ENCODE measurements around the gene ISLR.
"Not testable (repeated sequence)": the region's sequence is repeated elsewhere in the genome, so short reads cannot be mapped to it uniquely, and the experiment has no call there.

Gene ISLR

DNA sequence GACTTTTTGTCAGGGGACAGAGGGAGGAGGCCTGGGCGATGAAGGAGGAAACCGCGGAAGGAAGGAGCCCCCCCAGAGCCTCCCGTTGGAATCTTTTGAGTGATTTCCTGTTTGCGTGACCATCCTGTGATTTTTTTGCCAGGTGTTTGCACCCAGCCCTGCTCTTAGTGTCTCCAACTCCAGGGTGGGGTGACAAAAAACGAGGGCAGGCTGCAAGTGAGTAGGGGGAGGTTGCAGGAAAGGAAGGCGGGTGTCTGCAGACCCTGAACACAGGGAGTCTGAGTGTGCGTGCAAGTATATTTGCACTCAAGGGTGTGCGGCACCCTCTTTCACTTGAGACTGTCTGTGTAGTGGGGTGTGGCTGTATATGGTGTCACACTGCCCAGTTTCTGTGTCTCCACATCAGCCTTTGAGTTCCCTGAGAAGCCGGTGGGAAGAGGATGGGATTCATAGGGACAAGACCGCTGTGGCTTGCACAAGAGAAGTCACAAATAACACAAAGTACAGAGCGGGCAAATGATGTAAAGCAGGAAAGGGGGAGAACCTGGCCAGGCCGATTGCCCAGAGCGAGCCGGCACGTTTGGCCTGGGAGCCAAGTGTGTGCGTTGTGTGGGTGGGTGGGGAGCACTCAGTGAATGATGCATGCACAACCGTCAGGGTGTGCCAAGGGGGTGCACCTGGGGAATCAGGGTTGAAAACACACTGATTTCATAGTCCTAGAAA lies 36.5 kb upstream of the ISLR start:
- DNase-seq (ENCODE audit: low spot score) = no peak

DNA sequence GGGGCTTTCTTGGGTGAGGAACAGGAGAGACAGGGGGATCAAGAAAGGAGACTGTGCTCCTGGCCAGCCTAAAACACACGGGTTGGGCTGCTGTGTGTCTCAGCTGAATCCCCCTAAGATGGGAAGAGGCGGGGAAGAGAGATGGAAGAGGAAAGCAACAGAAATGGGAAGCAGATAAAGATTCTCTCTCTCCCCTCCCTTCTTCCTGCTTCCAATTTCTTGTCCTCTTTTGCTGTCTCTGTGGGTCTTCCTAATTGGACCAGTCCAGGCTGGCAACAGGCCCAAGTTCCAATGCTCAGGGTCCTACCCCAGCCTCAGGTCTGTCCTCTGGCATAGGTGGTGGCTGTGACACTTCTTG lies 36.0 kb upstream of the ISLR start:
- DNase-seq (ENCODE audit: low spot score) = no peak

DNA sequence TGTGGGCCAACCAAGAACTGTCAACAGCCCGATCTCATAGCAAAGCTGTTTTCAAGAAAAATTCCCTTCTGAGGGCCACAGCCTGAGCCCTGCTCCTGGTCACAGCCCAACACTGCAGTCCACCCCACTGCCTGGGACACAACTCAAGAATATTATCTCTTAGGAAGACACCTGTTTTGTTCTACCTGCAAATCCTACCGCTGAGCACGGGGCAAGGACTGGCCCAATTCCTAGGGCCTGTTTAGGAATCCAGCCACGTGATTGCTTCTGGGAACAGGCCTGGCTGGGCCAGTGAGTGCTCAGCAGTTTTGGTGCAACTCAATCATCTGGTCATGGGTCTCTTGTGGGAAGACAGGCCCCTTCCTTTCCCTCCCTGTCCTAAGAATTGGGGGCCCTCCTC lies 34.9 kb upstream of the ISLR start:
- no peak for DNase-seq (ENCODE audit: low spot score)

DNA sequence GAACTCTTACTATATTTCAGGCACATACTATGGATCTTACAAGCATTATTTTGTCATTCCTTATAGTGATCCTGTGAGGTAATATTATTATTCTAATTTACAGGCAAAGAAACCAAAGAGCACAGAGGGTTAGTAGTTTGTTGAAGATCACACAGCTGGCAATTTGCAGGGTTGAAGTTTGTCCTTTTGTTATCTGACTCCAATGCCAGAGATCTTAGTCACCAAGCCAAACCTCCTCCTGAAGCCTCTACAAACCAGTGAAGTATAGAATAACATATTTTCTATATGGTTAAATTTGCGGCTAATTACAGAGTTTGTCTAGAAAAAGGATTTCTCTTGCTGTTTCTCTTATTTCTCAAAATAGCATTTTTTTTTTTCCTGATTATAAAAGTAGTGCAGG lies 31.9 kb upstream of the ISLR start:
- no peak for DNase-seq (ENCODE audit: low spot score)

DNA sequence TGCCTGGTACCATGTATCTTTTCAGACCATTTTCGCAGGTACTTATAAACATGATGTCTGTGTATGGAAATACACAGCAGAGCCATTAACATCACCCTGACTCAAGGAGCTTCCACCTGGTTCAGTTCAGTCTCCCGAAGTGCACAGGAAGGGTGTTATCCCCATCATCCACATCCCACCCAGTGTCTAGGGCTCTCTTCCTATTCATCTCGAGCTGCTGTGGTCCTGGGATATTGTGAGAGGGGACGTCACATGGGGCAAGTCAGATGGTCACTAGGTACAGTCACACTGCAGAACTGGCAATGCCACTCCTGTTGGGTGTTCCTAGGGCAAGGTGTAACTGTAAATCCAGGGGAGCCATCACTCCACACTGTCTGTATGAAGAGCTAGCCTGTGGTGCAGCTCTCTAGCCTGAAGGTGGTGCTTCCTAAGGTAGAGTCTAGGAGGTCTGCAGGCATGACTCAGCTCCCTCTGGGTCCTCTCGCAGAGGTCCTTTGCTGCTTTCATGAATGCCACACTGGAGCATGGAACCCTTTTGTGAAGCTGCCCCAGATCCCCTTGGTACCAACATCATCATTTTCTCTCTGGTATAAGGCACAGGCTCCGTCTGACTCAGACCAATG lies 29.2 kb upstream of the ISLR start:
- peak; percentile 36 for DNase-seq (ENCODE audit: low spot score)

DNA sequence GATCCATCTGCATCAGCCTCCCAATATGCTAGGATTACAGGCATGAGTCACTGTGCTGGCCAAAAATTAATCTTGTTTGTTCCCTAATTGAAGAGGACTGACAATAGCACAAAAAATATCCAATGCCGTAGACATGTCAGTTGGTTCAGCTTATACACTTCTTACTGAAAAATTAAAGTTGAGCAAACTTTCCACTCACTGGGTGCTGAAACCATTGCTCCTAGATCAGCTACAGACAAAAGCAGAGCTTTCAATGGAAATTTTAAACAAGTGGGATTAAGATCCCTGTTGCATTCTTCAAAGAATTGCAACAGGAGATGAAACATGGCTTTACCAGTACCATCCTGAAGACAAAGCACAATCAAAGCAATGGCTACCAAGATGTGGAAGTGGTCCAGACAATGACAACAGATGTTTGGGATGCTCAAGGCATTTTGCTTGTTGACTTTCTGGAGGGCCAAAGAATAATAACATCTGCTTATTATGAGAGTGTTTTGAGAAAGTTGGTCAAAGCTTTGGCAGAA lies 27.2 kb upstream of the ISLR start:
- no peak for DNase-seq (ENCODE audit: low spot score)

DNA sequence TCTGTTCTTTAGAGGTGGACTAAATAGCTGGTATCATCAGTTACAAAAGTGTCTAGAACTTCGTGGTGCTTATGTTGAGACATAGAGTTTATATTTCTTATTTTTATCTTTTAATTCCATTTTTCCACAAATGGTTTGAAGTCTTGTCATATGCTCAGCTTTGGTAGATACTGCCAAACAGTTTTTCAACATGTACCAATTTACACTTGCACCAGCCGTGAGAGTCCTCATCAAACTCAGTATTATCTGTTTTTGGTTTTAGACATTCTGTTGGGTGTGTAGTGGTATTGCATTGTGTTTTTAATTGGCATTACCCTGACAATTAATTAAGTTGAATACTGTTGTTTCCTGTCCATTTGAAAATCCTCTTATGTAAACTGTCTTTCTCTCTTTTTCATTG lies 26.5 kb upstream of the ISLR start:
- no peak for DNase-seq (ENCODE audit: low spot score)

DNA sequence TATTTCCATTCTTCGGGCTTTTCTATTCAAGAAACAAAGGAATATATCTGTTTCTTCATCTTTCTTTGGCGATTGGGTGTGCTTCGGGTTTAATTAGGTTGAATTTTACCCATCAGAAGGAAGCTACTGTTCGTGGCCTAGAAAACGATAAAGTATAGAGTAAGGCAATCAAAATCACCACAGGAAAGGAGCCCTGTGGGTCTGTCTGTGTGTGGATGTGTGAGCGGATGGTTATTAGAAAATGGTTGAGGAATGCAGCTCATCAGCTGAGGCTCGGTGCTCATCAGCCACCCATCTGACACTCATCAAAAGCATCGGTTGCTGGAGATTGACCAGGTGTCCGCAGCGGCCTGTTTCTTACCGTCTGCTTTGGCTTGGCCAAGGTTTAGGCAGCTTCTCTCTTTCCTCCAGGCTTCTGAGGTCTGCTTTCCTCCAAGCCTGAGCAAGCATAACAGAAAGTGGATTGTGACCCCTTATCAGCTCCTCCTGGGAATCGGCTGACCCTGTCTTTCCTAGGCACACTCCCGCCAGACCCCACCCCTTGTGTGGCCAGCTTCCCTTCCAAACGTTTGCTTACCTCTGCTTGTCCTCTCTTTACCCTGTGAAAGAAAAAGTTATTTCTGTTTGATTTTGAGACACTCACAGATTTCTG lies 17.6 kb upstream of the ISLR start:
- no peak for DNase-seq (ENCODE audit: low spot score)

DNA sequence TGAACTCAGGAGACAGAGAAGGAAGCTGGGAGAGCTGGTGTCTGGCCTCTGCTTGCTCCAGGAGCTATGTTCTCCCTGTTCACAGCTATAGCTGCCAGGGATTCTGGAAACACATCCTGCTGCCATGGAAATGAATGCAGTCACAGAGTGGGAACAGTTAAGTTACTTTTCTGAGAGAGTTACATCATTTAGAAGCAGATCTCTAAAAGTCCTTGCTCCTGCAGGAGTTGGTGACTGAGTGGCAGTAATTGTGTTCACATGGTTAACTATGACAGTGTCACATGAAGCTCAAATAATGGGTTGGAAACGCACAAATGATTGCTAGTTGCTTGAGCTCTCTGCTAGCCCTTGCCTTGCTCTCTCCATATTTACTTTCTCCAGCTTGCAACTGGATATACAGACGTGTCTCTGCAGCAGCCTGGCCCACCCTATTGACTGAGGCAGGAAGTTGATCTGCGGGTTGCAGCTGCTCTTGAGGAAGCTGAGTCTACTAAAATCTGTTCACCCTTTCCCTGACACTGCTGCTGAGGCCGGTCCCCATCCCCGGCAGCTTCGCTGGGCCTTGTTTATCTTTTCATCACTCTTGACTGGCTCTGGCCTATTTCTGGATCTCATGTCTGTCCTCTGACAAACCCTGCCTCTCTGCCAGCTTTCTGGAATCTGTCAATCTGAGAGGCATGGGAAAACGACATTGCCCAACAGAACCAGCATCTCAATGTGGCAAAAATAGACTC lies 16.7 kb upstream of the ISLR start:
- DNase-seq (ENCODE audit: low spot score) = no peak

DNA sequence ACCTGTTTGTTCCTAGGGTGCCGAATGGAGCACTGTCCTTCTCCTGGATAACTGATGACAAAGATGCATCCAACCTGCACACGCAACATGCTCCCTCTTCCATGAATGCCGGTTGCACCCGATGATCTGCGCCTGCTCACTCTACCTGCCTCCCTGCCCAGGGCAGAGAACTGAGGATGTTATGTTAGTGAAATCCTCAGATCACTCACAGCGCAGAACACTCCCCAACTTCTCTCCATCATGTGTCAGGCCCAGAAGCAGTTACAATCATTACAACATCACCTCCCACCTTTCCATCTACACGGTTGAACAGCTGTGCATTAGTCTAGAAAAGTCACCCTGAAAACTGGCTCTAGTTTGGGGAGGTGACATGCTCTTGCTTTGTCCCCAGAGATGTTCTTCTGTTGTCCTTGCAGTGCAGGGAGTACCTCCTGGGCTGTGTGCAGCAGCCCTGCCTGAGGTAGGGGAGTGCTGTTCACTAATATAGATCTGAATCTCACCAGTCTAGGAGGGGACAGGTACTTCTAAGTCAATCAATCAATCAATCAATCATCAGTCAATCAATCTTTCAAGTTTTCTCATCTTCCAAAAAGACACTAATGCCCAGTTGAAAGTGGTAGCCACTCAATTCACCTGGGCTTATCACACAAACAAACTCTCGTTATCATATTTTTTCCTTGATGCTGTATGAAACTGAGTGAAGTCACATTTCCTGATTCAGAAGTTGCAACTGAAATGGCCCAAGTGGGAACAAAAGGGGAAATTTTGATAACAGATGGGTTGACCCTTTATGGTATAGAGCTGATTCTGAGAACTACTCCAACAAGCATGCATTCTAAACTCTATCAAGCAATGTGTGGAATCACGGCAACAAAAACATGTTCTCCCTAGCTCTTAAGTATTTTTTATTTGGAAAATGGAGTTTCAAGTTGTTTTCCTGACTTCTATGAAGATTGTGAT lies 15.4 kb upstream of the ISLR start:
- no peak for DNase-seq (ENCODE audit: low spot score)

DNA sequence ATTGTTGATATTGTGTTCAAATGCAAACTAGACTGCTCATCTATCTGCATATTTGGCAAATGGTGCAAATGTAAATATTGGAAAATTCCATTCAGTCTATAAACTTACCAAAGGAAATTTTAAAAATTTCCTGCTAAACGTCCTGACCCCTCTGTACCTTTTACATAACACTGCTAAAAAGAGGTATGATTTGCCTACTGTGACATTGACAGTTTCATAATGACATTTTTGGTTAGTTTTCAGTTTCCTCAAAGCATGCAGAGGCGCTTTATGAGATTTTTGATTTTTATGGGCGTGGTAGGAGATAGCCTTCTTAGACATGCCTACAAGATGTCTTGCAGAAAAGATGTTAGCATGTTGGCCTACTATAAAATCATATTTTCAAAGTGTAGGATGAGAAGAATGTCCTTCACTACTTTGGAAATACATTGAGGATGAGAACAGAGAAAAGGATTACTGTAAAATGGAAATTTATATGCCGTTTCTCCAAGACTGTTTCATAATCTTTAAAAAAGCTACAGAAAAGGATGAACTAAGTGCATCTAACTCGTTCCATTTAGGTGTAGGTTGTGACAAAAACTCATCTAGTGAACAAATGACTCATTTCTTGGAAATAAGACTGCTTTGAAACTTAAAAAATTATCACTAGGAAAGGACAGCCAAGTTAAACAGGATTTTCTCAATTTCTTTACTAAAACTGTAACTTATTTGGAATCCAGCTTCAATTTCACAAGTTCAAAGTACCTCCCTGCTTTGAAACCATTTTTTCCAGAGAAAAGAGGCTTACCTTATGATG lies 14.5 kb upstream of the ISLR start:
- no peak for DNase-seq (ENCODE audit: low spot score)

DNA sequence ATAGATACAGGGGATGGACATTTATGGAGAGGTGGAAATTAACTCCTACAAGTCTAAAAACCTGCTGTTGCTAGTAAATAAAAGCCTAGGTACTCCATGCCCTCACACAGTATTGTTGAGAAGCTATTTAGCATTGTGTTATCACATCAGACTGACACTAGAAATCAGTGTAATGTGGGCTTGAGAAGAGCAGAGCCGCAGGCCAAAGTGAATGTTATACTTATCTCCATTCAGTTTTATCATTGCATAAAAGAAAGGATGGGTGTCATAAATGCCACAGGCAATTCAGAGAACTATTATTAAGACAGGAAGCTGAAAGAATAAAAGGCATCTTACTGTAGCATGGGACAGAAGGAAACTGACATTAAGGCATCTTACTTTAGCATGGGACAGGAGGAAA lies 13.7 kb upstream of the ISLR start:
- DNase-seq (ENCODE audit: low spot score) = no peak

DNA sequence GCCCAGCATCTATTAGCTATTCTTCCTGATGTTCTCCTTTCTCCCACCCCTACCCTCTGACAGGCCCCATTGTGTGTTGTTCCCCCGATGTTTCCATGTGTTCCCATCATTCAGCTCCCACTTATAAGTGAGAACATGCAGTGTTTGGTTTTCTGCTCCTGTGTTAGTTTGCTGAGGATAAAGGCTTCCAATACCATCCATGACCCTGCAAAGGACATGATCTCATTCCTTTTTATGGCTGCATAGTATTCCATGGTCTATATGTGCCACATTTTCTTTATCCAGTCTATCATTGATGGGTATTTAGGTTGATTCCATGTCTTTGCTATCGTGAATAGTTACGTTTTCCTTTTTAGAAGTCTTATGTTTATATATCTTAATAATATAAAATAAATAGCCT lies 13.1 kb upstream of the ISLR start:
- not testable (repeated sequence) for DNase-seq (ENCODE audit: low spot score)

DNA sequence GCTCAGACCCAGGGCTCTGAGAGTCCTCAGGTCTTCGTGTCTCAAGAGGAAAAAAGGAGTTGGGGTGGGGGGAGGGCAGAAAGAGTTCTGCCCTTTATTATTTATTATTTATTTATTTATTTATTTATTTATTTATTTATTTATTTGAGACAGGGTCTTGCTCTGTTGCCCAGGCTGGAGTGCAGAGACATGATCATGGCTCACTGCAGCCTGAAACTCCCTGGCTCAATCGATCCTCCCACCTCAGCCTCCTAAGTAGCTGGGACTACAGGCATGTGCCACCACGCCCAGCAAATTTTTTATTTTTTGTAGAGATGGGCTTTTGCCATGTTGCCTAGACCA lies 11.3 kb upstream of the ISLR start:
- DNase-seq (ENCODE audit: low spot score) = not testable (repeated sequence)

DNA sequence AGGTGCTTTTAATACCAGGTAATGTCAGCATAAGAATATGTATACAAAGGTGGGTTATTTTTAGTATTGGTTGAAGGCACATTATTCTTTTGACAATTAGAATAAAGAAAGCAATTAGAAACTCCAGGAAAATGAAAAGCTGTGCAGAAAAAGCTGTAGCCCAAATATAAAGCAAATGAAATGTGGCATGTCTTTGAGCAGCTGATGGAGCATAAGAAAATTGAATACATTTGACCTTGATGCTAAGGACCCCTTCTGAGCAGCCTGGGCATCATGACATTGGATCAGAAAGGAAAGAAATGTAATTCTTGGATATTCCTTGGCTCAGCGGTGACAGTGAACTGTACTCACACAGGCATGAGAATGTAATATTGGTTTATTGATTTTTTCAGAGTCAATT lies 8.0 kb upstream of the ISLR start:
- DNase-seq (ENCODE audit: low spot score) = no peak

DNA sequence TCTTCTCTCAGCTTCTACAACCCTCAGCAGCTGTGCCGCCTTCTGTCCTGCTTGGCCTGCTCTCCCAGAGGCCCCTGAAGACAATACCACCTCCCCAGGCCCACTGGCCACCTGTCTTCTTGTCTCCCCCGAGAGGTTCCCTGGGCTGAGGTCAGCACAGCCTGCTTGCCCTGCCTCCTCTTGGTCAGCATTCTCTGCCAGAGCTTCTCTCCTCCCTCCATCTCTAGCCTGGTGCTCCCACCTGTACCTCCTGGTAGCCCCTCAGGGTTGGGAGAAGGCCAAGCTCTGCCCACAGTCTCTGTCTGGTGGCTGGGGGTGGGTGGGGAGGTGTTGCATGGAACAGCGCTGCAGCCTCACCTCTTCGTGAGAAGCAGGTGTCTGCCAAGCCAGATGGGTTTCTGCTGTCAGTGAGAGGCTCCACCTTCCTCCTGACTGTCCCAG lies 5.6 kb upstream of the ISLR start:
- no peak for DNase-seq (ENCODE audit: low spot score)

DNA sequence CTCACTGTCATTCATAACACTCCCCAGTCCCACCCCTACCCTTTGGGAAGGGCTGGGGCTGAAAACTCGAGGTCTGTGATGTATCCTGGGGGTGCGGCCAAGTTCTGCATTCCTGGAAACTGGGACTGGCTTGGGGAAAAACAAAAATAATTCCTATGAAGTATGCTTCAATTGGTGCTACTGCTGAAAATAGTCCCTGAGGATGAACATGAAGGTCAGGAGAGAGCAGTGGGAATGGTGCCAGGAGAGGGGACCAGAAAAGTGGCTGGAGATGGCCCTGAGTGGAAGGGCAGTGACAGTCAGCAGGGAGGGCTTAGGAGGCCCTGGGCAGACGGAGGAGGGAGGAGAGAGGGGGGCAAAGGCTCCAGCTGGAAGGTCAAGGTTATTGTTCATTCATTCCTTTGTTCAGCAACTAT lies 4.8 kb upstream of the ISLR start:
- DNase-seq (ENCODE audit: low spot score) = no peak

DNA sequence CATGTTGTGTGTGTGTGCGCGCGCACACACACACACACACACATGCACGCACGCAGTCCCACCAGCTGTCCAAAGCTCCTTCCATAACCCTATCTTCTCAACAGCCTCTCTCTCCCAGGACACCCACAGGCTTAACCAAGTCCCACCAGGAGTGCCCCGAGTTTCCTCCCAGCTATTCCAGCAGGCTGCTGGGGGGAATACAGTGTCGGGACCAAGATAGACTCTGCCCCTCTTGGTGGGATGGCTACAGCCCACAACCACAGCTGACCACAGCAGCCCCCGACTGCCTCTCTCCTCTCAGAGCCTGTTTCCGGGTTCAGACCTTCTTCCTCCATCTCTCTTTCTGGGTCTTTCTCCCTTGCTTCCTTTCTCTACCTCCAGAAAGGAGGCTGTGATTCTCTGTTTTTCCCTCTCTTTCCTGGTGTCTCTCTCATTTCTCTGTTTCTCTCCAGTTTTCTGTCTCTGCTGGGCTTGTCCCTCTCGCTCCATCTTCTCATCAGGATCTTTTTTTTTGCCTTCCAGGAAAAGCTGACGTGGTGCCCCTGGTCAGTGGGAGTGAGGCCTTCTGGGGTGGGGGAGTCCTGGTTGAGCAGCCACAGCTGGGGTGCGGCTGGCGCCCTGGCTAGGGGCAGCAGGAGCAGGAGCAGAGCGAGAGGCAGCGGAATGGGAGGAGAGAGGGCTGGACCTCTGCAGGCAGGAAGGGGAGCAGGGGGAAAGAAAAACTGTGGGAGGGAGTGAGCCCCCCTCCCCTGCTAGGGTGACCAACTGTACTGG lies 3.3 kb upstream of the ISLR start:
- DNase-seq (ENCODE audit: low spot score) = no peak

DNA sequence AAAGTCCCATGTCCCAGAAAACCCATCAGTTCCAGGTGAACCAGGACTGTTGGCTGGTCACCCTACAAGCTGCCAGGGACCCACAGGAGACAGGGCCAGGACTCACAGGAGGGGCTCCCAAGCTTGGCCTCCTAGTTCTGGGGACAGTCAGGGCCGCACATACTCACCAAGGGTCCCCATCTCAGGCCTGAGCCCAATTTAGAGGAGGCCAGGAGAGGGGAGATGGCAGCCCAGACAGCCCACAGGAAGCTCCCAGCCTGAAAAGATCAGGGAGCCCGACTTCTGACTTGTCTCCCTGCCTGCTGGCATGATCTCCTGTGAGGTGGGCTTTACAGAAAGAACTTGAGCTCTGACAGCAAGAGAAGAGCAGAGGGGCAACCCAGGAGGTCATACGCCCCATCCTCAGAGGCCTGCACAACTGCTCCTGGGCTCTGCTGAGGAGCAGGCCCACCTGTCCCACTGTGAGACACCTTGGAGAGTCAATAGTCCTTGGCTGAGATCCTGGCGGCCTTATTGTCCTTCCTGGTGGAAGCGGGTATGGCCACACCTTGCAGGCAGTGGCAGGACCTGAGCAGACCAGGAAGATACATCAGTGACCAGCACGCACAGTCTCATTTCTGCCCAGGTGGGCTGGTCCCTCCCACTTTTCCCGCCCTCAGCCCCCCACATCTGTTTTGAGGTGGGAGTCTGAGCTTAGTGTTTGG lies 2.5 kb upstream of the ISLR start:
- no peak for DNase-seq (ENCODE audit: low spot score)
